SH-SY5Y (cell line): ENCODE measurements around the gene FOXN1.
A peak's percentile ranks its signal among the peaks of the same experiment; 100 is the strongest.

Experiments
- GATA2 ChIP-seq: IDR thresholded peaks from 2 replicates; pipeline ENCODE4 v1.6.1; 2011; ENCODE audit warnings: mild to moderate bottlenecking, low read depth, low read length
- GATA3 ChIP-seq: IDR thresholded peaks from 2 replicates; pipeline ENCODE4 v1.6.1; 2011; ENCODE audit warnings: low read depth, mild to moderate bottlenecking, low read length, moderate library complexity

Gene FOXN1

DNA sequence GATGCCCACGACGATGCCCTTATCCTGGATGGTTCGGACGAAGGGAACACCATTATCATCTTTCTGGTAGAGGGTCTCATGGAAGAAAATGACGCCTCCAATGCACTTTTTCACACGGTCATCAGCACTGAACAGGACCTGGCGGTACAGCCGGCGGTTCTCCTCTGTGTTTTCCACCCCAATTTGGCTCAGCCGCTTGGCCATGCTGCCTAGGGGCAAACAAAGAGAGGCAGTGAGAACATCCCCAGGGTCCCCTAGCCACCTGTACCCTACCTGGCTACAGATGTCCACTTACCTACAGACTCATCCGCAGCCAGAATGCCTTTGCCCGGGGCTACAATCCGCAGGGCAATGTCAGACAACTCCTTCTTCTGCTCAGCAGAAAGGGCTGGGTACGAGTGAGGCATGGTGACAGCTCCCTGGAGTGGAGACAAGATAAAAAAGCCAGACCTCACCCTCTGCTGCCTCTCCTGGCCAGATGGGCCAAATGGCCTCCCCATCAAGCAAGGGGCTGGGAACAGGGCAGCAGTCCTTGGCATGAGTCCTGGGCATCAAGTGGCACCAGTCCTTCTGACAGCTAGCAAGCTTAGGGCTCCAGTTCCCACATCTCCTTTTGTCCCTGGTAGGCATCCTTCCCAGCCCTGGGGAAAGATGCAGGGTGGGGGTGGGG is 69.1 kb downstream of the FOXN1 start:
- peak; percentile 68 for TF ChIP-seq GATA2
- no peak for TF ChIP-seq GATA3

- no peak for TF ChIP-seq GATA3
Measured at GRCh38 chr17:28576758-28577465, 70.8 kb downstream of the FOXN1 start, which contains the start of gene ALDOC. ALDOC (minus strand) TSS chr17:28576895; CDS start chr17:28575532, 1,363 bp downstream.

DNA sequence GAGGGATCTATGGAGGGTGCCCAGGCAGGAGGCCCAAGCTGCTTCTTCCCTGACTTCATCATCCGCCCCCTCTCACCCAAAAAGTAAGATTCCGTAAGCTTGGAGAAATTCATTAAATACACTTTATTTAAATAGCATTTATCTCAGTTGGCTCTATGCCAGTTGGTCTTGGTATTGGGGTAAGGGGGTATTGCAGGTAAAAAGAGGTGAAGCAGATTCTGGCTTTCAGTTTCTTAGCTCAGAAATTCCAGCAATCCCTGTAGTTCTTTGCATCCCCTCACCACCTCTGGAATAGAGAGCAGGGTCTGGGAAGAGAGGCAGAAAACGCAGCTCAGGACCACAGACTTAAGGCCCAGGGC is 71.3 kb downstream of the FOXN1 start:
- TF ChIP-seq GATA2 (no peak), GATA3 (no peak)

GRCh38 chr17:28578246-28579195 is 72.4 kb downstream of the FOXN1 start:
- TF ChIP-seq GATA2 (no peak), GATA3 (no peak)

GRCh38 chr17:28579526-28579925 is 73.4 kb downstream of the FOXN1 start:
- TF ChIP-seq GATA2 (no peak), GATA3 (no peak)

DNA sequence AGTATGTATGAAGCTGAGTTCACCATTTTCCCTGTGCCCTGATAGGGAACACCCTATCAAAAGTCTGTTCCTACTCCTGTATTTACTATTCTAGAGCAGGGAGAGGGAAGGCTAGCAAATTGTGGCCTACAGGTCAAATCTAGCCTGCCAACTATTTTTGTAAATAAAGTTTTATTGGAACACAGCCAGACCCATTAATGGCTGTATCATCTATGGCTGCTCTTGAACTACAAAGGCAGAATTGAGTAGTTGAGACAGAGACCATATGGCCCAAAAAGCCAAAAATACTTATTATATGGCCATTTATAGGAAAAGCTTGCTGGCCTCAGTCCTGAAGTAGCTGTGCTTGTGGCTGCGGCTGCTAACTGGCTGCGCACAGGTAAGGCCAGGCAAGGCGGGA is 74.8 kb downstream of the FOXN1 start:
- no peak for TF ChIP-seq GATA2

- TF ChIP-seq GATA2: no peak
- TF ChIP-seq GATA3: no peak
Measured at GRCh38 chr17:28582513-28582912, 76.4 kb downstream of the FOXN1 start.

DNA sequence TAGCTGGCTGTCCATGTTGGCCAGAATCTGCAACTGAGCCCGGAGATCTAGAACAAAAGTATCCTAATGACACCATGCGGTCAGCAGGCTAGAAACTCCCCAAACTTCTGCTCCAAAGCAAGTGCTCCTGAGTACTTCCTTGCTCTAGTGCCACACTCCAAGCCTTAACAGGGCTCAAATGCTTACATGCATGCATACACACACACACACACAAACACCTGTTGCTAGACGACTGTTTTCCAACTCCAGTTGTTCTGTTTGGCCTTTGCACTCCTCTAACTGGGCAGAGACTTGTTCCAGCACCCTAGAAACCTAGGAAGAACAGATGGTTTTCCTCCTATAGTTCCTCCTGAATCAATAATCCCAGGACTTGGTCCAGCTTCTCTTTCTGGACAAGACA is 78.3 kb downstream of the FOXN1 start:
- TF ChIP-seq GATA2 (no peak), GATA3 (no peak)

DNA sequence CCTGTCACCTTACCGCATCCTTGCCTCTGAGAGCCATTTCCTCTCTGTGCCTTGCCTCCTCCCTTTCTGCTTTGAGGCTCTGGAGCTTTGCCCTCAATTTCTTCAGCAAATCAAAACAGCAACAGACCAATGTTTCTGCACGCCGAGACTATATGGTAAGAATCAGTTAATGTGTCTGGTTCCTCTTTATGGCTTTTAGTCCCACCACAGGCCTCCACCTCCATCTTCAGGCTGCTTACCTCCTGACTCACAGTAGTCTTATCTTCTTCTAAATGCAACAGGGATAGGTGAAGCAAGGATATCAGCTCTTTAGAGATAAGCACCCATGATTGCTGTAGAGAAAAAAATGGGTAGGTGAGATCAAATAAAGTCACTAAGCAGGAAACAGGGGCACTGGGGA is 79.7 kb downstream of the FOXN1 start:
- TF ChIP-seq GATA3: no peak
- no peak for TF ChIP-seq GATA2
